Measurements from ENCODE around the gene ACIN1. TPM values are rescaled to one million over a fixed set of nuclear protein-coding genes. Genes with fewer than 3 reads are reported as not detected.

ACIN1 gene
- total RNA-seq, 2 experiments from 2014 or later: 132 to 139 TPM

- no peak for TF ChIP-seq CTCF (IDR thresholded peaks at IDR 0.05)
- ATAC-seq (no peak), DNase-seq (no peak)
- POLR2A ChIA-PET: interaction anchor here (0.9 to 2.8 kb wide), 4 partner anchors 35 to 72 kb away, joined by 5 to 10 read pairs (median 6); no protein-coding TSS in a partner anchor
- no peaks in the 10 kb centered on the region for H3K9me3 Mint-ChIP-seq
- H3K27me3 Mint-ChIP-seq: peaks cover 7% of the 10 kb centered on the region
- intact Hi-C loops (cut with micrococcal nuclease): loop anchor here (5.0 kb wide), 1 partner anchor 48 kb away; no protein-coding TSS in a partner anchor
- no peak overlapping the region for H3K27ac Mint-ChIP-seq
- CTCF ChIA-PET: interaction anchor here (0.7 to 16.5 kb wide), 17 partner anchors 12 to 120 kb away, joined by 3 to 518 read pairs (median 6); partner anchors contain the start of gene AJUBA
- H3K4me1 Mint-ChIP-seq (ENCODE audit: low read depth): peaks cover 19% of the 10 kb centered on the region
- peaks cover 7% of the 10 kb centered on the region for H3K36me3 Mint-ChIP-seq (ENCODE audit: low read depth)
- no peak overlapping the region for H3K4me3 Mint-ChIP-seq
Measured at GRCh38 chr14:23055147-23055550, 39.8 kb downstream of the ACIN1 start.

- no peak for ATAC-seq
- intact Hi-C loops (cut with micrococcal nuclease): no loop called here
- peak; percentile 62 for TF ChIP-seq CTCF (IDR thresholded peaks at IDR 0.05)
- Mint-ChIP-seq H3K4me1 (ENCODE audit: low read depth) (peaks cover 19% of the 10 kb centered on the region), H3K27me3 (peaks cover 7% of the 10 kb centered on the region), H3K36me3 (ENCODE audit: low read depth) (peaks cover 5% of the 10 kb centered on the region), H3K4me3 (no peak overlapping the region), H3K9me3 (no peaks in the 10 kb centered on the region), H3K27ac (no peak overlapping the region)
- ChIA-PET CTCF (interaction anchor here (0.7 to 16.5 kb wide), 14 partner anchors 11 to 119 kb away, joined by 3 to 518 read pairs (median 6); partner anchors contain the start of gene AJUBA), POLR2A (interaction anchor here (0.9 to 2.8 kb wide), 4 partner anchors 47 to 71 kb away, joined by 4 to 10 read pairs (median 6); no protein-coding TSS in a partner anchor)
- peak; percentile 72 for DNase-seq
Measured at GRCh38 chr14:23054000-23054811, 40.7 kb downstream of the ACIN1 start.

GRCh38 chr14:23053426-23053825 lies 41.5 kb downstream of the ACIN1 start:
- Mint-ChIP-seq H3K27me3 (peaks cover 7% of the 10 kb centered on the region), H3K27ac (no peak overlapping the region), H3K4me3 (no peak overlapping the region), H3K9me3 (no peaks in the 10 kb centered on the region), H3K4me1 (ENCODE audit: low read depth) (peaks cover 19% of the 10 kb centered on the region), H3K36me3 (ENCODE audit: low read depth) (peaks cover 5% of the 10 kb centered on the region)
- DNase-seq (no peak), ATAC-seq (no peak)
- TF ChIP-seq CTCF (IDR thresholded peaks at IDR 0.05): no peak
- POLR2A ChIA-PET: interaction anchor here (1.3 kb wide), 1 partner anchor 46 kb away, joined by 4 read pairs; no protein-coding TSS in a partner anchor
- intact Hi-C loops (cut with micrococcal nuclease): no loop called here
- CTCF ChIA-PET: interaction anchor here (1.1 to 16.5 kb wide), 7 partner anchors 13 to 80 kb away, joined by 3 to 518 read pairs (median 125); partner anchors contain the start of gene AJUBA

- Mint-ChIP-seq H3K4me3 (no peak overlapping the region), H3K27me3 (peaks cover 7% of the 10 kb centered on the region)
Measured at GRCh38 chr14:23052671-23053070, 42.3 kb downstream of the ACIN1 start.

More at GRCh38 chr14:23052671-23053070, 42.3 kb downstream of the ACIN1 start:
- POLR2A ChIA-PET: interaction anchor here (1.5 kb wide), 1 partner anchor 78 kb away, joined by 3 read pairs; no protein-coding TSS in a partner anchor
- no peak for ATAC-seq
- no peak for TF ChIP-seq CTCF (IDR thresholded peaks at IDR 0.05)
- CTCF ChIA-PET: interaction anchor here (0.9 to 16.5 kb wide), 8 partner anchors 10 to 118 kb away, joined by 3 to 518 read pairs (median 65); partner anchors contain the start of gene AJUBA
- no peaks in the 10 kb centered on the region for H3K36me3 Mint-ChIP-seq (ENCODE audit: low read depth)
- no peak overlapping the region for H3K27ac Mint-ChIP-seq
- intact Hi-C loops (cut with micrococcal nuclease): no loop called here
- H3K9me3 Mint-ChIP-seq: no peaks in the 10 kb centered on the region
- peaks cover 14% of the 10 kb centered on the region for H3K4me1 Mint-ChIP-seq (ENCODE audit: low read depth)
- DNase-seq: no peak

All from activated CD8-positive, alpha-beta T cell treated with anti-CD3 and anti-CD28 coated beads for 36 hours (primary cell).